ENCODE data around the gene THAP12.
"Not testable (repeated sequence)": the region's sequence is repeated elsewhere in the genome, so short reads cannot be mapped to it uniquely, and the experiment has no call there.

The THAP12 gene

GRCh38 chr11:76380977-76381719 lies at the start of gene THAP12, which contains the start of gene GVQW3:
Gene THAP12, minus strand, starts transcription at chr11:76381132. Its CDS starts 296 bp downstream, at chr11:76380836.
Gene GVQW3, plus strand, starts transcription at chr11:76381323. Its CDS starts 506 bp downstream, at chr11:76381829.
- peak; percentile 98 for DNase-seq

GRCh38 chr11:76426660-76427059 lies 45.7 kb upstream of the THAP12 start:
- no peak for DNase-seq

GRCh38 chr11:76424891-76425290 lies 44.0 kb upstream of the THAP12 start:
- no peak for DNase-seq

- DNase-seq: no peak
Measured at GRCh38 chr11:76424379-76424778, 43.4 kb upstream of the THAP12 start.

- DNase-seq: no peak
Measured at GRCh38 chr11:76419896-76420295, 39.0 kb upstream of the THAP12 start.

- no peak for DNase-seq
Measured at GRCh38 chr11:76415073-76415472, 34.1 kb upstream of the THAP12 start.

GRCh38 chr11:76410851-76411357 lies 30.0 kb upstream of the THAP12 start:
- no peak for DNase-seq

GRCh38 chr11:76408171-76408965 lies 27.4 kb upstream of the THAP12 start:
- DNase-seq: no peak

GRCh38 chr11:76406359-76406758 lies 25.4 kb upstream of the THAP12 start:
- DNase-seq: no peak

GRCh38 chr11:76401484-76401883 lies 20.6 kb upstream of the THAP12 start:
- not testable (repeated sequence) for DNase-seq

- no peak for DNase-seq
Measured at GRCh38 chr11:76400967-76401366, 20.0 kb upstream of the THAP12 start.

GRCh38 chr11:76397383-76397782 lies 16.5 kb upstream of the THAP12 start:
- no peak for DNase-seq

GRCh38 chr11:76395296-76395695 lies 14.4 kb upstream of the THAP12 start:
- no peak for DNase-seq

- no peak for DNase-seq
Measured at GRCh38 chr11:76394411-76394810, 13.5 kb upstream of the THAP12 start.

GRCh38 chr11:76392870-76393269 lies 11.9 kb upstream of the THAP12 start:
- no peak for DNase-seq

- DNase-seq: no peak
Measured at GRCh38 chr11:76391811-76392475, 11.0 kb upstream of the THAP12 start.

GRCh38 chr11:76391021-76391420 lies 10.1 kb upstream of the THAP12 start:
- DNase-seq: no peak

GRCh38 chr11:76388408-76388807 lies 7.5 kb upstream of the THAP12 start:
- DNase-seq: no peak

- no peak for DNase-seq
Measured at GRCh38 chr11:76385903-76386302, 5.0 kb upstream of the THAP12 start.

GRCh38 chr11:76382209-76382608 lies 1.3 kb upstream of the THAP12 start:
- DNase-seq: no peak

- DNase-seq: peak; percentile 50
Measured at GRCh38 chr11:76380159-76380976, 564 bp downstream of the THAP12 start.

- DNase-seq: no peak
Measured at GRCh38 chr11:76379807-76380158, 1.1 kb downstream of the THAP12 start.

Data from CD4-positive, alpha-beta T cell treated with Interleukin-15 for 1 hour (primary cell).